Endothelial cell (in vitro differentiated cells): Measurements from ENCODE around the gene CPZ. TPM values are rescaled to one million over a fixed set of nuclear protein-coding genes. Genes with fewer than 3 reads are reported as not detected.
A peak's percentile ranks its signal among the peaks of the same experiment; 100 is the strongest.

ENCODE experiments used
- DNase-seq: peaks from one replicate; pipeline ENCODE4 v3.0.0; 2021; ENCODE audit warnings: low spot score
- H3K27ac Mint-ChIP-seq: one replicate; pipeline ENCODE4 v1.8.0; 2021; ENCODE audit warnings: mixed read lengths, inconsistent platforms; ENCODE audit not compliant: unreplicated experiment
- H3K27me3 Mint-ChIP-seq: one replicate; pipeline ENCODE4 v1.8.0; 2021; ENCODE audit warnings: mild to moderate bottlenecking, moderate library complexity, mixed read lengths, inconsistent platforms; ENCODE audit not compliant: unreplicated experiment
- H3K36me3 Mint-ChIP-seq: one replicate; pipeline ENCODE4 v1.8.0; 2021; ENCODE audit warnings: mild to moderate bottlenecking, low read depth, mixed read lengths, inconsistent platforms; ENCODE audit not compliant: unreplicated experiment
- H3K4me1 Mint-ChIP-seq: one replicate; pipeline ENCODE4 v1.8.0; 2021; ENCODE audit warnings: mild to moderate bottlenecking, mixed read lengths, inconsistent platforms; ENCODE audit not compliant: unreplicated experiment
- H3K4me3 Mint-ChIP-seq: one replicate; pipeline ENCODE4 v1.8.0; 2021; ENCODE audit warnings: mild to moderate bottlenecking, mixed read lengths, inconsistent platforms; ENCODE audit not compliant: unreplicated experiment
- H3K9me3 Mint-ChIP-seq: one replicate; pipeline ENCODE4 v1.8.0; 2021; ENCODE audit warnings: mixed read lengths, inconsistent platforms; ENCODE audit not compliant: unreplicated experiment
- total RNA-seq: library from RNA; stranded (reverse); fragmentation: NEBNext Ultra II Directional; extraction: Animal tissue kit (Norgen Biotek cat#: 25700); gene quantifications from one replicate; pipeline ENCODE4 v1.2.1, GENCODE V29; 2021; ENCODE audit not compliant: unreplicated experiment
- TF ChIP-seq, protein P1 (sequence below): fragments of 200-600 bp; sonication (generic); IDR thresholded peaks from one replicate; pipeline ENCODE4 v1.5.0; 2021; ENCODE audit warnings: antibody characterized with exemption; ENCODE audit not compliant: unreplicated experiment

The CPZ gene
- total RNA-seq, 1 donor from 2014 or later: 0.90 TPM

GRCh38 chr4:8577046-8577445 lies 15.5 kb upstream of the CPZ start:
- Mint-ChIP-seq H3K4me3 (no peak overlapping the region), H3K27ac (no peak overlapping the region), H3K36me3 (no peaks in the 10 kb centered on the region), H3K27me3 (peaks cover 13% of the 10 kb centered on the region), H3K9me3 (no peaks in the 10 kb centered on the region), H3K4me1 (peaks cover 2% of the 10 kb centered on the region)
- TF ChIP-seq, protein P1, sequence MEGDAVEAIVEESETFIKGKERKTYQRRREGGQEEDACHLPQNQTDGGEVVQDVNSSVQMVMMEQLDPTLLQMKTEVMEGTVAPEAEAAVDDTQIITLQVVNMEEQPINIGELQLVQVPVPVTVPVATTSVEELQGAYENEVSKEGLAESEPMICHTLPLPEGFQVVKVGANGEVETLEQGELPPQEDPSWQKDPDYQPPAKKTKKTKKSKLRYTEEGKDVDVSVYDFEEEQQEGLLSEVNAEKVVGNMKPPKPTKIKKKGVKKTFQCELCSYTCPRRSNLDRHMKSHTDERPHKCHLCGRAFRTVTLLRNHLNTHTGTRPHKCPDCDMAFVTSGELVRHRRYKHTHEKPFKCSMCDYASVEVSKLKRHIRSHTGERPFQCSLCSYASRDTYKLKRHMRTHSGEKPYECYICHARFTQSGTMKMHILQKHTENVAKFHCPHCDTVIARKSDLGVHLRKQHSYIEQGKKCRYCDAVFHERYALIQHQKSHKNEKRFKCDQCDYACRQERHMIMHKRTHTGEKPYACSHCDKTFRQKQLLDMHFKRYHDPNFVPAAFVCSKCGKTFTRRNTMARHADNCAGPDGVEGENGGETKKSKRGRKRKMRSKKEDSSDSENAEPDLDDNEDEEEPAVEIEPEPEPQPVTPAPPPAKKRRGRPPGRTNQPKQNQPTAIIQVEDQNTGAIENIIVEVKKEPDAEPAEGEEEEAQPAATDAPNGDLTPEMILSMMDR: no peak
- DNase-seq: no peak

- TF ChIP-seq, protein P1: no peak
- no peak overlapping the region for H3K27ac Mint-ChIP-seq
- H3K9me3 Mint-ChIP-seq: no peaks in the 10 kb centered on the region
- H3K4me1 Mint-ChIP-seq: peaks cover 2% of the 10 kb centered on the region
- no peak for DNase-seq
- no peaks in the 10 kb centered on the region for H3K36me3 Mint-ChIP-seq
- H3K27me3 Mint-ChIP-seq: peaks cover 15% of the 10 kb centered on the region
- no peak overlapping the region for H3K4me3 Mint-ChIP-seq
Measured at GRCh38 chr4:8577972-8578371, 14.6 kb upstream of the CPZ start.

DNA sequence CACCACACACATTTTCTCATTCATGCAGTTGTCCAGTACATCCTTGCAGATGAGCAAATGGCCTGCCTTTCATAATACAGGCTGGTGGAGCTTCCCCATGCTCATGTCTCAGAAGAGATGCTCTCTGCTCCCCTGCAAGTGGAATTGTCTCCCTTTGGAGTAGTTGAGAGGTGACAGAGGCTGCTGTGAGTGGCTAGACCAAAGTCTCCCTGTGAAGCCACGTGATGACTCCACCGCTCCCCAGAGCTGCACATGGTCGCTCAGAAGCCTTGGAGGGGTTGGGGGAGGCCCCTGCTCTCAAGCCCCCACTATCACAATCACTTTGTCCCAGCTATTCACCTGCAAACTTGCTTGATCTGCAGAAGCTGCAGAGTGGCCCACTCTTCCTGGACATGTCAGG lies 13.8 kb upstream of the CPZ start:
- H3K9me3 Mint-ChIP-seq: no peaks in the 10 kb centered on the region
- no peaks in the 10 kb centered on the region for H3K36me3 Mint-ChIP-seq
- no peak overlapping the region for H3K27ac Mint-ChIP-seq
- TF ChIP-seq, protein P1: no peak
- peak overlapping the region; percentile 10 for H3K4me3 Mint-ChIP-seq
- peaks cover 2% of the 10 kb centered on the region for H3K4me1 Mint-ChIP-seq
- H3K27me3 Mint-ChIP-seq: peaks cover 15% of the 10 kb centered on the region
- DNase-seq: no peak

DNA sequence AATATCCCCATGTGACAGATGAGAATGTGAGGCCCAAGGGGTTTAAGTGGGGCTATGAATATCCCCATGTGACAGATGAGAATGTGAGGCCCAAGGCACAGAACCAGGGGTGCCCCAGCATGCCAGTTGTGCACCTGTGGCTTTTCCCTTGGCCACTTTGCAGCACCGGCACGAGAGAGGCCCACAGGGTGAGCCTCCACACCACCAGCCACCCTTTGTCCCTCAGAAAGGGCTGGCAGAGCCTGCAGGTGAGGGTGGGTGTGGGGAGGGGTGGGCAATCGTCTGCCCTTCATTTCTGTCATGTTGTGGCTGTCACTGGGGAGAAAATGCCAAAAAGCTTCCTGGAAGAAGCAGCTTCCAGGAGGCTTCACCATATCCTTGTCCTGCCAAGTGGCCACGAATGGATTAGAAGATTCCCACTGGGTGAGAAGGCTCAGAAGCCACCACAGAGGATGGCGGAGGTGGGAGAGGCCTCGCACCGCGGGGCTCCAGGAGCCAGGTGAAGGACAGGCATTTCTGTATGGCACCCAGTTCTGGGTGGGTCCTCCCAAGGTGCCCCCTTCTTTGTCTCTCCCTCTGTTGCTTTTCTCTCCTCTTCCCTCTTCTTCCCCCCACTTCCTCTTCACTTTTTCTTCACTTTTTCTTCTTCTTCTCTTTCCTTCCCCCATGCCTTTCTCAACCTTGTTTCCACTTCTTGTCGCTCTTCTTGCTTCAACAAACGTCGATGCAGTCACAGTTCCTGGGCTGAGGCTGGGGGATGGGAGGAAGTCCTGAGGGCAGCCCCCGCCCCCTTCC lies 12.8 kb upstream of the CPZ start:
- Mint-ChIP-seq H3K4me1 (peaks cover 2% of the 10 kb centered on the region), H3K27me3 (peaks cover 15% of the 10 kb centered on the region), H3K36me3 (no peaks in the 10 kb centered on the region), H3K9me3 (no peaks in the 10 kb centered on the region), H3K4me3 (no peak overlapping the region), H3K27ac (no peak overlapping the region)
- TF ChIP-seq, protein P1: no peak
- no peak for DNase-seq

GRCh38 chr4:8580321-8581093 lies 12.1 kb upstream of the CPZ start, which contains the start of gene GPR78:
TSS of gene GPR78 (plus strand) at chr4:8580392. CDS start at chr4:8580983, 591 bp downstream.
- H3K4me3 Mint-ChIP-seq: no peak within 1 kb of the TSS
- no peak within 1 kb of the TSS for H3K27ac Mint-ChIP-seq

More at GRCh38 chr4:8580321-8581093, 12.1 kb upstream of the CPZ start, which contains the start of gene GPR78:
- H3K4me1 Mint-ChIP-seq: peaks cover 2% of the 10 kb centered on the region
- no peaks in the 10 kb centered on the region for H3K36me3 Mint-ChIP-seq
- TF ChIP-seq, protein P1: no peak
- DNase-seq: peak; percentile 95
- no peaks in the 10 kb centered on the region for H3K9me3 Mint-ChIP-seq
- H3K27me3 Mint-ChIP-seq: peaks cover 17% of the 10 kb centered on the region
